ENCODE measurements around the gene RAB11FIP4. TPM values are rescaled to one million over a fixed set of nuclear protein-coding genes. Genes with fewer than 3 reads are reported as not detected.

Gene RAB11FIP4
- total and polyA plus RNA-seq, 8 donors = 4.7 to 121 (median 11.7) TPM

- Histone ChIP-seq H3K4me3 (no peak overlapping the region), H3K9me3 (no peaks in the 10 kb centered on the region), H3K4me1 (peaks cover 0 to 23% (median 7%) of the 10 kb centered on the region in 4 donors), H3K27me3 (no peaks in the 10 kb centered on the region), H3K27ac (no peak overlapping the region), H3K36me3 (peaks cover 28 to 56% (median 47%) of the 10 kb centered on the region in 4 donors)
- no peak for TF ChIP-seq CTCF (IDR thresholded peaks at IDR 0.05)
- no peak for TF ChIP-seq POLR2AphosphoS5 (IDR thresholded peaks at IDR 0.05)
- TF ChIP-seq POLR2A (IDR thresholded peaks at IDR 0.05) = no peak
- no peak for TF ChIP-seq EP300 (IDR thresholded peaks at IDR 0.05)
- DNase-seq = no peak
- intact Hi-C loops (cut with DNase I; ENCODE audit: low total_unique reads) = no loop called here
- 87 to 95% (median 91%) methylated on average over 7 of the region's 7 CpGs for WGBS, 5 donors
Observed at GRCh38 chr17:31532081-31532480, 140.6 kb downstream of the RAB11FIP4 start.

- H3K27ac ChIP-seq = no peak overlapping the region
- DNase-seq = no peak
- 85 to 91% (median 87%) methylated on average over 10 of the region's 10 CpGs for WGBS, 5 donors
- H3K36me3 ChIP-seq = peaks cover 28 to 53% (median 47%) of the 10 kb centered on the region in 4 donors
- H3K27me3 ChIP-seq = no peaks in the 10 kb centered on the region
- TF ChIP-seq CTCF (IDR thresholded peaks at IDR 0.05) = no peak
- TF ChIP-seq EP300 (IDR thresholded peaks at IDR 0.05) = no peak
- no peak for TF ChIP-seq POLR2AphosphoS5 (IDR thresholded peaks at IDR 0.05)
- TF ChIP-seq POLR2A (IDR thresholded peaks at IDR 0.05) = no peak
- intact Hi-C loops (cut with DNase I; ENCODE audit: low total_unique reads) = no loop called here
- H3K4me3 ChIP-seq = no peak overlapping the region
- peaks cover 0 to 28% (median 11%) of the 10 kb centered on the region in 4 donors for H3K4me1 ChIP-seq
- no peaks in the 10 kb centered on the region for H3K9me3 ChIP-seq
Observed at GRCh38 chr17:31532526-31532925, 141.1 kb downstream of the RAB11FIP4 start.

GRCh38 chr17:31533546-31534155 lies 142.2 kb downstream of the RAB11FIP4 start:
- Histone ChIP-seq H3K27ac (no peak overlapping the region), H3K27me3 (no peaks in the 10 kb centered on the region), H3K4me1 (peaks cover 4 to 38% (median 18%) of the 10 kb centered on the region in 4 donors), H3K9me3 (no peaks in the 10 kb centered on the region), H3K4me3 (no peak overlapping the region), H3K36me3 (peaks cover 24 to 41% (median 37%) of the 10 kb centered on the region in 4 donors)
- intact Hi-C loops (cut with DNase I; ENCODE audit: low total_unique reads) = no loop called here
- peak; percentile 40 to 58 for DNase-seq
- WGBS, 5 donors = 10 to 36% (median 22%) methylated on average over 5 to 10 of the region's 10 CpGs
- TF ChIP-seq EP300 (IDR thresholded peaks at IDR 0.05) (no peak), CTCF (IDR thresholded peaks at IDR 0.05) (no peak), POLR2A (IDR thresholded peaks at IDR 0.05) (no peak), POLR2AphosphoS5 (IDR thresholded peaks at IDR 0.05) (peak in 1 of 3 donors; percentile 24)

GRCh38 chr17:31534223-31534888 lies 142.9 kb downstream of the RAB11FIP4 start:
- Histone ChIP-seq H3K27ac (peak overlapping the region in 1 of 5 donors; percentile 14), H3K27me3 (no peaks in the 10 kb centered on the region), H3K4me1 (peaks cover 4 to 39% (median 18%) of the 10 kb centered on the region in 4 donors), H3K36me3 (peaks cover 23 to 34% (median 31%) of the 10 kb centered on the region in 4 donors), H3K9me3 (no peaks in the 10 kb centered on the region), H3K4me3 (no peak overlapping the region)
- TF ChIP-seq CTCF (IDR thresholded peaks at IDR 0.05) (no peak), EP300 (IDR thresholded peaks at IDR 0.05) (no peak), POLR2A (IDR thresholded peaks at IDR 0.05) (no peak), POLR2AphosphoS5 (IDR thresholded peaks at IDR 0.05) (no peak)
- WGBS, 5 donors = 71 to 76% (median 74%) methylated on average over 10 of the region's 10 CpGs
- DNase-seq = no peak
- intact Hi-C loops (cut with DNase I; ENCODE audit: low total_unique reads) = no loop called here

Data from stomach (tissue), 9 donors.